WTC11 (cell line): ENCODE measurements around the gene TNRC18. TPM values are rescaled to one million over a fixed set of nuclear protein-coding genes. Genes with fewer than 3 reads are reported as not detected.

Experiments used
- ATAC-seq: fragments of 200-7000 bp; cut with Tn5 transposase; 2 replicates; pipeline ENCODE4 v1.10.0; 2021; ENCODE audit warnings: mild to moderate bottlenecking, moderate library complexity
- CTCF ChIA-PET: fragments of 300-600 bp; sonication (Branson Sonifier 250); formaldehyde crosslinking; loops from one replicate; lab custom pipeline; 2021; ENCODE audit warnings: antibody characterized with exemption; lab: Charles Lee
- POLR2A ChIA-PET: fragments of 350-600 bp; sonication (Branson Sonifier 250); formaldehyde crosslinking; loops from one replicate; lab custom pipeline; 2021; ENCODE audit warnings: antibody characterized with exemption; lab: Charles Lee
- DNase-seq: peaks from one replicate; pipeline ENCODE4 v3.0.0; 2021; ENCODE audit warnings: low spot score
- H3K27ac Mint-ChIP-seq: 2 replicates; pipeline ENCODE4 v1.8.0; 2021; ENCODE audit warnings: mixed read lengths
- H3K27me3 Mint-ChIP-seq: 2 replicates; pipeline ENCODE4 v1.8.0; 2021; ENCODE audit warnings: low read depth, mild to moderate bottlenecking, moderate library complexity, mixed read lengths
- H3K36me3 Mint-ChIP-seq: 2 replicates; pipeline ENCODE4 v1.8.0; 2021; ENCODE audit warnings: mixed read lengths
- H3K4me1 Mint-ChIP-seq: 2 replicates; pipeline ENCODE4 v1.8.0; 2022; ENCODE audit warnings: mixed read lengths
- H3K4me3 Mint-ChIP-seq: 2 replicates; pipeline ENCODE4 v1.8.0; 2021; ENCODE audit warnings: mild to moderate bottlenecking, moderate library complexity, mixed read lengths
- H3K9me3 Mint-ChIP-seq: 2 replicates; pipeline ENCODE4 v1.8.0; 2021; ENCODE audit warnings: mixed read lengths
- CBFB ChIP-seq: sonication (generic); formaldehyde crosslinking; IDR thresholded peaks from 2 replicates; pipeline ENCODE4 v1.8.1; 2022; ENCODE audit warnings: mild to moderate bottlenecking, low read depth, missing genetic modification reagents
- FOXP1 ChIP-seq: sonication (generic); formaldehyde crosslinking; IDR thresholded peaks from 2 replicates; pipeline ENCODE4 v1.8.0; 2022; ENCODE audit warnings: missing genetic modification reagents, mild to moderate bottlenecking, moderate library complexity, borderline replicate concordance
- JUN ChIP-seq: sonication (generic); formaldehyde crosslinking; IDR thresholded peaks from 2 replicates; pipeline ENCODE4 v1.8.0; 2023; ENCODE audit warnings: mild to moderate bottlenecking, missing genetic modification reagents
- MYBL2 ChIP-seq: sonication (generic); formaldehyde crosslinking; IDR thresholded peaks from 2 replicates; pipeline ENCODE4 v1.8.1; 2023; ENCODE audit warnings: mild to moderate bottlenecking, moderate library complexity, missing genetic modification reagents
- NR1H2 ChIP-seq: sonication (generic); formaldehyde crosslinking; IDR thresholded peaks from 2 replicates; pipeline ENCODE4 v1.9.0; 2021; ENCODE audit warnings: mild to moderate bottlenecking, moderate library complexity, missing genetic modification reagents
- OVOL2 ChIP-seq: fragments of 250-450 bp; sonication (Bioruptor Pico); IDR thresholded peaks from 2 replicates; pipeline ENCODE4 v1.9.0; 2021; ENCODE audit warnings: mild to moderate bottlenecking, borderline replicate concordance
- SMAD3 ChIP-seq: sonication (generic); formaldehyde crosslinking; IDR thresholded peaks from 2 replicates; pipeline ENCODE4 v1.8.0; 2022; ENCODE audit warnings: missing genetic modification reagents, mild to moderate bottlenecking, borderline replicate concordance
- TP53 ChIP-seq: sonication (generic); formaldehyde crosslinking; IDR thresholded peaks from 2 replicates; pipeline ENCODE4 v1.8.1; 2023; ENCODE audit warnings: mild to moderate bottlenecking, missing genetic modification reagents
- ZBTB21 ChIP-seq: sonication (generic); formaldehyde crosslinking; IDR thresholded peaks from 2 replicates; pipeline ENCODE4 v1.8.1; 2023; ENCODE audit warnings: mild to moderate bottlenecking, missing genetic modification reagents, borderline replicate concordance
- ZNF138 ChIP-seq: sonication (generic); formaldehyde crosslinking; conservative IDR thresholded peaks from 2 replicates; pipeline ENCODE4 v1.8.1; 2022; ENCODE audit warnings: mild to moderate bottlenecking, moderate library complexity, missing genetic modification reagents
- ZNF219 ChIP-seq: sonication (generic); formaldehyde crosslinking; IDR thresholded peaks from 2 replicates; pipeline ENCODE4 v1.8.0; 2023; ENCODE audit warnings: missing genetic modification reagents, mild to moderate bottlenecking, borderline replicate concordance
- ZNF232 ChIP-seq: sonication (generic); formaldehyde crosslinking; IDR thresholded peaks from 2 replicates; pipeline ENCODE4 v1.8.0; 2022; ENCODE audit warnings: mild to moderate bottlenecking, missing genetic modification reagents
- ZNF263 ChIP-seq: sonication (generic); formaldehyde crosslinking; IDR thresholded peaks from 2 replicates; pipeline ENCODE4 v1.8.1; 2022; ENCODE audit warnings: low read depth, mild to moderate bottlenecking, moderate library complexity, missing genetic modification reagents
- ZNF317 ChIP-seq: sonication (generic); formaldehyde crosslinking; IDR thresholded peaks from 2 replicates; pipeline ENCODE4 v1.8.1; 2023; ENCODE audit warnings: low read depth, mild to moderate bottlenecking, moderate library complexity, missing genetic modification reagents, borderline replicate concordance
- total RNA-seq: library from RNA; stranded (reverse); gene quantifications from 3 replicates; pipeline ENCODE4 v1.2.3, GENCODE V29; 2021
- TF ChIP-seq, protein P1 (sequence below): sonication (generic); formaldehyde crosslinking; IDR thresholded peaks from 2 replicates; pipeline ENCODE4 v1.8.1; 2023; ENCODE audit warnings: mild to moderate bottlenecking, missing genetic modification reagents
- TF ChIP-seq, protein P2 (sequence below): sonication (generic); formaldehyde crosslinking; IDR thresholded peaks from 2 replicates; pipeline ENCODE4 v1.8.1; 2022; ENCODE audit warnings: mild to moderate bottlenecking, missing genetic modification reagents, moderate library complexity, borderline replicate concordance
- TF ChIP-seq, protein P3 (sequence below): sonication (generic); formaldehyde crosslinking; IDR thresholded peaks from 2 replicates; pipeline ENCODE4 v1.8.0; 2022; ENCODE audit warnings: mild to moderate bottlenecking, missing genetic modification reagents
- TF ChIP-seq, protein P4 (sequence below): sonication (generic); formaldehyde crosslinking; IDR thresholded peaks from 2 replicates; pipeline ENCODE4 v1.8.1; 2022; ENCODE audit warnings: mild to moderate bottlenecking, moderate library complexity, missing genetic modification reagents
- TF ChIP-seq, protein P5 (sequence below): fragments of 250-450 bp; sonication (Bioruptor Pico); IDR thresholded peaks from 2 replicates; pipeline ENCODE4 v1.8.0; 2021; ENCODE audit warnings: mild to moderate bottlenecking
- TF ChIP-seq, protein P6 (sequence below): sonication (generic); formaldehyde crosslinking; IDR thresholded peaks from 2 replicates; pipeline ENCODE4 v1.8.0; 2023; ENCODE audit warnings: missing genetic modification reagents, mild to moderate bottlenecking, borderline replicate concordance
- TF ChIP-seq, protein P7 (sequence below): sonication (generic); formaldehyde crosslinking; IDR thresholded peaks from 2 replicates; pipeline ENCODE4 v1.8.1; 2023; ENCODE audit warnings: mild to moderate bottlenecking, missing genetic modification reagents, moderate library complexity
- TF ChIP-seq, protein P8 (sequence below): sonication (generic); formaldehyde crosslinking; IDR thresholded peaks from 2 replicates; pipeline ENCODE4 v1.8.1; 2023; ENCODE audit warnings: mild to moderate bottlenecking, missing genetic modification reagents

Gene TNRC18
- total RNA-seq, 1 experiment from 2014 or later = 55.0 TPM

DNA sequence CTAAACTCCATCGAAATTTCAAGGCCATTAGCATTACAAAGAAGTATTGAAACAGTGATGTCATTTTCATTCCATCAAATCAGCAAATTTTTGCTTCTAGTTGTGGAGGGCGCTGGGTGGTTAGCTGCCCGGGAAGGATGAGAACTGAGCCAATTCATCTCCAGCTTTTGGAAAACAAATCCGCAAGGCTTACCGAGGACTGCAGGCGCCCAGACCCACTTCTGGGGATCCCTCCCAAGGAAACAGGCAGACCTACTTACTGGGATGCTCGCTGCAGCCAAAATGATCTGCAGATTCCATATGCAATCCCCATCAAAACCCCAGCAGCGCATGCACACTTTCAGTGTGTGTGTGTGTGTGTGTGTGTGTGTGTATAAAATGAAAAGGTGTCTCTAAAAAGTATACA lies 19.2 kb downstream of the TNRC18 start (continued):
- TF ChIP-seq, protein P1, sequence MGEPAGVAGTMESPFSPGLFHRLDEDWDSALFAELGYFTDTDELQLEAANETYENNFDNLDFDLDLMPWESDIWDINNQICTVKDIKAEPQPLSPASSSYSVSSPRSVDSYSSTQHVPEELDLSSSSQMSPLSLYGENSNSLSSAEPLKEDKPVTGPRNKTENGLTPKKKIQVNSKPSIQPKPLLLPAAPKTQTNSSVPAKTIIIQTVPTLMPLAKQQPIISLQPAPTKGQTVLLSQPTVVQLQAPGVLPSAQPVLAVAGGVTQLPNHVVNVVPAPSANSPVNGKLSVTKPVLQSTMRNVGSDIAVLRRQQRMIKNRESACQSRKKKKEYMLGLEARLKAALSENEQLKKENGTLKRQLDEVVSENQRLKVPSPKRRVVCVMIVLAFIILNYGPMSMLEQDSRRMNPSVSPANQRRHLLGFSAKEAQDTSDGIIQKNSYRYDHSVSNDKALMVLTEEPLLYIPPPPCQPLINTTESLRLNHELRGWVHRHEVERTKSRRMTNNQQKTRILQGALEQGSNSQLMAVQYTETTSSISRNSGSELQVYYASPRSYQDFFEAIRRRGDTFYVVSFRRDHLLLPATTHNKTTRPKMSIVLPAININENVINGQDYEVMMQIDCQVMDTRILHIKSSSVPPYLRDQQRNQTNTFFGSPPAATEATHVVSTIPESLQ (CRISPR knock-in tag) = no peak
- no peak for TF ChIP-seq MYBL2 (CRISPR knock-in tag)
- no peak for TF ChIP-seq FOXP1 (CRISPR knock-in tag)
- TF ChIP-seq NR1H2 (CRISPR knock-in tag) = no peak
- no peak for TF ChIP-seq JUN (CRISPR knock-in tag)
- TF ChIP-seq OVOL2 (CRISPR knock-in tag) = no peak
- TF ChIP-seq ZNF219 (CRISPR knock-in tag) = no peak
- TF ChIP-seq, protein P2, sequence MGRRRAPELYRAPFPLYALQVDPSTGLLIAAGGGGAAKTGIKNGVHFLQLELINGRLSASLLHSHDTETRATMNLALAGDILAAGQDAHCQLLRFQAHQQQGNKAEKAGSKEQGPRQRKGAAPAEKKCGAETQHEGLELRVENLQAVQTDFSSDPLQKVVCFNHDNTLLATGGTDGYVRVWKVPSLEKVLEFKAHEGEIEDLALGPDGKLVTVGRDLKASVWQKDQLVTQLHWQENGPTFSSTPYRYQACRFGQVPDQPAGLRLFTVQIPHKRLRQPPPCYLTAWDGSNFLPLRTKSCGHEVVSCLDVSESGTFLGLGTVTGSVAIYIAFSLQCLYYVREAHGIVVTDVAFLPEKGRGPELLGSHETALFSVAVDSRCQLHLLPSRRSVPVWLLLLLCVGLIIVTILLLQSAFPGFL (CRISPR knock-in tag) = no peak

DNA sequence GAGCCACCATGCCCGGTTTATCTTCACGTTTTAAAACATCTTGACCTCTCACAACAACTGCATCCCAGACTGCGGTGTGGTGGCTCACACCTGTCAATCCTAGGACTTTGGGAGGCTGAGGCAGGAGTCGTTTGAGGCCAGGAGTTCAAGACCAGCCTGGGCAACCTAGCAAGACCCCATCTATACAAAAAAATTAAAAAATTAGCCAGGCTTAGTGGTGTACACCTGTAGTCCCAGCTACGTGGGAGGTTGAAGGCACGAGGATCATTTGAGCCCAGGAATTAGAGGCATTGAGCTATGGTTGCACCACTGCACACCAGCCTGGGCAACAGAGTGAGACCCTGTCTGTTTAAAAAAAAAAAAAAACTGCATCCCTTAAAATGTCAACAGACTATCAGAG lies 20.2 kb downstream of the TNRC18 start:
- POLR2A ChIA-PET = no interaction called here
- CTCF ChIA-PET = no interaction called here
- TF ChIP-seq CBFB (CRISPR knock-in tag) (no peak), ZNF232 (no peak), ZBTB21 (CRISPR knock-in tag) (no peak), ZNF263 (no peak), FOXP1 (CRISPR knock-in tag) (no peak), ZNF138 (no peak), TP53 (CRISPR knock-in tag) (no peak), SMAD3 (CRISPR knock-in tag) (no peak), ZNF317 (CRISPR knock-in tag) (no peak)
- TF ChIP-seq, protein P3, sequence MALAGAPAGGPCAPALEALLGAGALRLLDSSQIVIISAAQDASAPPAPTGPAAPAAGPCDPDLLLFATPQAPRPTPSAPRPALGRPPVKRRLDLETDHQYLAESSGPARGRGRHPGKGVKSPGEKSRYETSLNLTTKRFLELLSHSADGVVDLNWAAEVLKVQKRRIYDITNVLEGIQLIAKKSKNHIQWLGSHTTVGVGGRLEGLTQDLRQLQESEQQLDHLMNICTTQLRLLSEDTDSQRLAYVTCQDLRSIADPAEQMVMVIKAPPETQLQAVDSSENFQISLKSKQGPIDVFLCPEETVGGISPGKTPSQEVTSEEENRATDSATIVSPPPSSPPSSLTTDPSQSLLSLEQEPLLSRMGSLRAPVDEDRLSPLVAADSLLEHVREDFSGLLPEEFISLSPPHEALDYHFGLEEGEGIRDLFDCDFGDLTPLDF (CRISPR knock-in tag) = no peak
- TF ChIP-seq, protein P4, sequence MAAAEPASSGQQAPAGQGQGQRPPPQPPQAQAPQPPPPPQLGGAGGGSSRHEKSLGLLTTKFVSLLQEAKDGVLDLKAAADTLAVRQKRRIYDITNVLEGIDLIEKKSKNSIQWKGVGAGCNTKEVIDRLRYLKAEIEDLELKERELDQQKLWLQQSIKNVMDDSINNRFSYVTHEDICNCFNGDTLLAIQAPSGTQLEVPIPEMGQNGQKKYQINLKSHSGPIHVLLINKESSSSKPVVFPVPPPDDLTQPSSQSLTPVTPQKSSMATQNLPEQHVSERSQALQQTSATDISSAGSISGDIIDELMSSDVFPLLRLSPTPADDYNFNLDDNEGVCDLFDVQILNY (CRISPR knock-in tag) = no peak
- TF ChIP-seq, protein P5, sequence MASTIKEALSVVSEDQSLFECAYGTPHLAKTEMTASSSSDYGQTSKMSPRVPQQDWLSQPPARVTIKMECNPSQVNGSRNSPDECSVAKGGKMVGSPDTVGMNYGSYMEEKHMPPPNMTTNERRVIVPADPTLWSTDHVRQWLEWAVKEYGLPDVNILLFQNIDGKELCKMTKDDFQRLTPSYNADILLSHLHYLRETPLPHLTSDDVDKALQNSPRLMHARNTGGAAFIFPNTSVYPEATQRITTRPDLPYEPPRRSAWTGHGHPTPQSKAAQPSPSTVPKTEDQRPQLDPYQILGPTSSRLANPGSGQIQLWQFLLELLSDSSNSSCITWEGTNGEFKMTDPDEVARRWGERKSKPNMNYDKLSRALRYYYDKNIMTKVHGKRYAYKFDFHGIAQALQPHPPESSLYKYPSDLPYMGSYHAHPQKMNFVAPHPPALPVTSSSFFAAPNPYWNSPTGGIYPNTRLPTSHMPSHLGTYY (CRISPR knock-in tag) = no peak
- TF ChIP-seq, protein P6, sequence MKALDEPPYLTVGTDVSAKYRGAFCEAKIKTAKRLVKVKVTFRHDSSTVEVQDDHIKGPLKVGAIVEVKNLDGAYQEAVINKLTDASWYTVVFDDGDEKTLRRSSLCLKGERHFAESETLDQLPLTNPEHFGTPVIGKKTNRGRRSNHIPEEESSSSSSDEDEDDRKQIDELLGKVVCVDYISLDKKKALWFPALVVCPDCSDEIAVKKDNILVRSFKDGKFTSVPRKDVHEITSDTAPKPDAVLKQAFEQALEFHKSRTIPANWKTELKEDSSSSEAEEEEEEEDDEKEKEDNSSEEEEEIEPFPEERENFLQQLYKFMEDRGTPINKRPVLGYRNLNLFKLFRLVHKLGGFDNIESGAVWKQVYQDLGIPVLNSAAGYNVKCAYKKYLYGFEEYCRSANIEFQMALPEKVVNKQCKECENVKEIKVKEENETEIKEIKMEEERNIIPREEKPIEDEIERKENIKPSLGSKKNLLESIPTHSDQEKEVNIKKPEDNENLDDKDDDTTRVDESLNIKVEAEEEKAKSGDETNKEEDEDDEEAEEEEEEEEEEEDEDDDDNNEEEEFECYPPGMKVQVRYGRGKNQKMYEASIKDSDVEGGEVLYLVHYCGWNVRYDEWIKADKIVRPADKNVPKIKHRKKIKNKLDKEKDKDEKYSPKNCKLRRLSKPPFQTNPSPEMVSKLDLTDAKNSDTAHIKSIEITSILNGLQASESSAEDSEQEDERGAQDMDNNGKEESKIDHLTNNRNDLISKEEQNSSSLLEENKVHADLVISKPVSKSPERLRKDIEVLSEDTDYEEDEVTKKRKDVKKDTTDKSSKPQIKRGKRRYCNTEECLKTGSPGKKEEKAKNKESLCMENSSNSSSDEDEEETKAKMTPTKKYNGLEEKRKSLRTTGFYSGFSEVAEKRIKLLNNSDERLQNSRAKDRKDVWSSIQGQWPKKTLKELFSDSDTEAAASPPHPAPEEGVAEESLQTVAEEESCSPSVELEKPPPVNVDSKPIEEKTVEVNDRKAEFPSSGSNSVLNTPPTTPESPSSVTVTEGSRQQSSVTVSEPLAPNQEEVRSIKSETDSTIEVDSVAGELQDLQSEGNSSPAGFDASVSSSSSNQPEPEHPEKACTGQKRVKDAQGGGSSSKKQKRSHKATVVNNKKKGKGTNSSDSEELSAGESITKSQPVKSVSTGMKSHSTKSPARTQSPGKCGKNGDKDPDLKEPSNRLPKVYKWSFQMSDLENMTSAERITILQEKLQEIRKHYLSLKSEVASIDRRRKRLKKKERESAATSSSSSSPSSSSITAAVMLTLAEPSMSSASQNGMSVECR = no peak
- TF ChIP-seq, protein P7, sequence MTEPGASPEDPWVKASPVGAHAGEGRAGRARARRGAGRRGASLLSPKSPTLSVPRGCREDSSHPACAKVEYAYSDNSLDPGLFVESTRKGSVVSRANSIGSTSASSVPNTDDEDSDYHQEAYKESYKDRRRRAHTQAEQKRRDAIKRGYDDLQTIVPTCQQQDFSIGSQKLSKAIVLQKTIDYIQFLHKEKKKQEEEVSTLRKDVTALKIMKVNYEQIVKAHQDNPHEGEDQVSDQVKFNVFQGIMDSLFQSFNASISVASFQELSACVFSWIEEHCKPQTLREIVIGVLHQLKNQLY (CRISPR knock-in tag) = no peak
- TF ChIP-seq, protein P8, sequence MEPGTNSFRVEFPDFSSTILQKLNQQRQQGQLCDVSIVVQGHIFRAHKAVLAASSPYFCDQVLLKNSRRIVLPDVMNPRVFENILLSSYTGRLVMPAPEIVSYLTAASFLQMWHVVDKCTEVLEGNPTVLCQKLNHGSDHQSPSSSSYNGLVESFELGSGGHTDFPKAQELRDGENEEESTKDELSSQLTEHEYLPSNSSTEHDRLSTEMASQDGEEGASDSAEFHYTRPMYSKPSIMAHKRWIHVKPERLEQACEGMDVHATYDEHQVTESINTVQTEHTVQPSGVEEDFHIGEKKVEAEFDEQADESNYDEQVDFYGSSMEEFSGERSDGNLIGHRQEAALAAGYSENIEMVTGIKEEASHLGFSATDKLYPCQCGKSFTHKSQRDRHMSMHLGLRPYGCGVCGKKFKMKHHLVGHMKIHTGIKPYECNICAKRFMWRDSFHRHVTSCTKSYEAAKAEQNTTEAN (CRISPR knock-in tag) = no peak

More for the DNA sequence above, 20.2 kb downstream of the TNRC18 start:
- Mint-ChIP-seq H3K27me3 (peaks cover 34% of the 10 kb centered on the region), H3K4me3 (no peak overlapping the region), H3K4me1 (peaks cover 24% of the 10 kb centered on the region), H3K36me3 (no peaks in the 10 kb centered on the region), H3K27ac (no peak overlapping the region), H3K9me3 (no peaks in the 10 kb centered on the region)
- no peak for DNase-seq
- no peak for ATAC-seq
